ENCODE measurements around the gene TMEM41A.

Gene TMEM41A

DNA sequence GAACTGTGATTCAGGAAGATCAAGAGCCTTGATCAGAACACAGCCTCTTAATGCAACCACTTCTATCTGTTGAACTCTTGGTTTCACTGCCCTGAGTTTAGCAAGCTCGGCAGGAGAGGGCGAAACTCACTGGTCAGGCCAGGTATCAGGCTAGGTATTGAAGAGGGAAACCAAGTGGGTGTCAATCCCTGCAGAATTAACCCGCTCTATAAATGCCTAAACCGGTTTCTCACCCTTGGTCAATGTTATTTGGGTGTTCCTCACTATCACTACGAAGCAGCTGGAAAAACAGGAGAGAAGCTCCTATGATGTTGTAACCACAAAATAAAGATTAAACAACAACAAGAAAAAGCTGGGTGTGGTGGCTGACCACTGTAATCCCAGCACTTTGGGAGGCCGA is 29.7 kb upstream of the TMEM41A start:
- TF ChIP-seq YY1 (IDR thresholded peaks at IDR 0.05; ENCODE audit: insufficient read depth, insufficient read length) (no peak), ZNF274 (IDR thresholded peaks at IDR 0.05; ENCODE audit: low read depth, low read length) (no peak), SUZ12 (IDR thresholded peaks at IDR 0.05; ENCODE audit: extremely low read depth, insufficient read depth, insufficient read length) (no peak)
- DNase-seq (ENCODE audit: low read depth, low spot score): no peak

DNA sequence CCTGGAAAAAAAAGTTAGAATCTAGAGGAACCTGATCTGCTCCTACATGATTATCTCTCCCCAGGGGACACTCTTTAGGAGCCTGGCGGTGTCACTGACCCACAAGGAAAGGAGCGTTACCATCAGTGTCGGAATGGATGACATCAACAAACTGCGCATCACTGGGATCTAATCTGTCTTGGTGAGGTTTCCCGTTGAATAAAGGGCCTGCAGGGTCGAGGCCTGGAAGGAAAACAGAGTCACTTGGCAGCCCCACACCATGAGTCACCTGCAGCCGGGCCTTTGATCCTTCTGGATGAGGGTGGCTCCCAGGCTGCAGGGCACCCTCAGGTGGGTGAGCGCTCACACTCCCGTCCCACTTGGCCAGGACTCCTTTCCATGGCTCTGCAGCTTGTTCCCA is 28.5 kb upstream of the TMEM41A start:
- Histone ChIP-seq H3K27me3 (ENCODE audit: insufficient read depth, insufficient read length) (no peaks in the 10 kb centered on the region), H3K4me1 (ENCODE audit: insufficient read depth, insufficient read length) (peaks cover 5% of the 10 kb centered on the region), H3K4me3 (ENCODE audit: insufficient read length, low read depth) (no peak overlapping the region), H3K36me3 (ENCODE audit: insufficient read depth, insufficient read length, low read length) (no peaks in the 10 kb centered on the region), H3K9me3 (ENCODE audit: insufficient read depth, low read length) (no peaks in the 10 kb centered on the region), H3K9ac (ENCODE audit: insufficient read length, low read depth) (no peak overlapping the region)
- DNase-seq (ENCODE audit: low read depth, low spot score): no peak
- TF ChIP-seq YY1 (IDR thresholded peaks at IDR 0.05; ENCODE audit: insufficient read depth, insufficient read length) (no peak), ZNF274 (IDR thresholded peaks at IDR 0.05; ENCODE audit: low read depth, low read length) (no peak), SUZ12 (IDR thresholded peaks at IDR 0.05; ENCODE audit: extremely low read depth, insufficient read depth, insufficient read length) (no peak)

More for the DNA sequence above, 29.7 kb upstream of the TMEM41A start:
- Histone ChIP-seq H3K36me3 (ENCODE audit: insufficient read depth, insufficient read length, low read length) (no peaks in the 10 kb centered on the region), H3K4me1 (ENCODE audit: insufficient read depth, insufficient read length) (peaks cover 7% of the 10 kb centered on the region), H3K9ac (ENCODE audit: insufficient read length, low read depth) (no peak overlapping the region), H3K27me3 (ENCODE audit: insufficient read depth, insufficient read length) (no peaks in the 10 kb centered on the region), H3K4me3 (ENCODE audit: insufficient read length, low read depth) (no peak overlapping the region), H3K9me3 (ENCODE audit: insufficient read depth, low read length) (no peaks in the 10 kb centered on the region)

DNA sequence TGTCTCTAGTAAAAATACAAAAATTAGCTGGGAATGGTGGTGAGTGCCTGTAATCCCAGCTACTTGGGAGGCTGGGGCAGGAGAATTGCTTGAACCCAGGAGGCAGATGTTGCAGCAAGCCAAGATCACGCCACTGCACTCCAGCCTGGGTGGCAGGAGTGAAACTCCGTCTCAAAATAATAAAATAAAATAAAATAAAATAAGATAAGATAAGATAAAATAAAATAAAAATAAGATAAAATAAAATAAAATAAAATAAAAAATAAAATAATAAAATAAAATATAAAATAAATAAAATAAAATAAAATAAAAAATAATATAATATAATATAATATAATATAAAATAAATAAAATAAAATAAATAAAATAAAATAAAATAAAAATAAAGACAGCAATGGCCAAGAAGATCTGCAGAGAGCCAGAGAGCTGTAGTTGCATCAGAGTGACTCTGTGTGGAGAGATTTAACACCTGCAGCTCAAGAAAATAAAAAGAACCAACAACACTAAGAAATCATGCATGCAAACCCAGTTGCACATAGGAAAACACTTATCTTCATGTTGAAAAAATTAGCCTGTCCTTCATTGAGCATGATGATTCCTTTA is 27.6 kb upstream of the TMEM41A start:
- H3K4me3 ChIP-seq (ENCODE audit: insufficient read length, low read depth): no peak overlapping the region
- H3K4me1 ChIP-seq (ENCODE audit: insufficient read depth, insufficient read length): peaks cover 5% of the 10 kb centered on the region
- no peak overlapping the region for H3K9ac ChIP-seq (ENCODE audit: insufficient read length, low read depth)
- no peaks in the 10 kb centered on the region for H3K9me3 ChIP-seq (ENCODE audit: insufficient read depth, low read length)
- TF ChIP-seq SUZ12 (IDR thresholded peaks at IDR 0.05; ENCODE audit: extremely low read depth, insufficient read depth, insufficient read length): no peak
- no peak for TF ChIP-seq ZNF274 (IDR thresholded peaks at IDR 0.05; ENCODE audit: low read depth, low read length)
- no peak for TF ChIP-seq YY1 (IDR thresholded peaks at IDR 0.05; ENCODE audit: insufficient read depth, insufficient read length)
- H3K27me3 ChIP-seq (ENCODE audit: insufficient read depth, insufficient read length): no peaks in the 10 kb centered on the region
- no peak for DNase-seq (ENCODE audit: low read depth, low spot score)
- H3K36me3 ChIP-seq (ENCODE audit: insufficient read depth, insufficient read length, low read length): no peaks in the 10 kb centered on the region

DNA sequence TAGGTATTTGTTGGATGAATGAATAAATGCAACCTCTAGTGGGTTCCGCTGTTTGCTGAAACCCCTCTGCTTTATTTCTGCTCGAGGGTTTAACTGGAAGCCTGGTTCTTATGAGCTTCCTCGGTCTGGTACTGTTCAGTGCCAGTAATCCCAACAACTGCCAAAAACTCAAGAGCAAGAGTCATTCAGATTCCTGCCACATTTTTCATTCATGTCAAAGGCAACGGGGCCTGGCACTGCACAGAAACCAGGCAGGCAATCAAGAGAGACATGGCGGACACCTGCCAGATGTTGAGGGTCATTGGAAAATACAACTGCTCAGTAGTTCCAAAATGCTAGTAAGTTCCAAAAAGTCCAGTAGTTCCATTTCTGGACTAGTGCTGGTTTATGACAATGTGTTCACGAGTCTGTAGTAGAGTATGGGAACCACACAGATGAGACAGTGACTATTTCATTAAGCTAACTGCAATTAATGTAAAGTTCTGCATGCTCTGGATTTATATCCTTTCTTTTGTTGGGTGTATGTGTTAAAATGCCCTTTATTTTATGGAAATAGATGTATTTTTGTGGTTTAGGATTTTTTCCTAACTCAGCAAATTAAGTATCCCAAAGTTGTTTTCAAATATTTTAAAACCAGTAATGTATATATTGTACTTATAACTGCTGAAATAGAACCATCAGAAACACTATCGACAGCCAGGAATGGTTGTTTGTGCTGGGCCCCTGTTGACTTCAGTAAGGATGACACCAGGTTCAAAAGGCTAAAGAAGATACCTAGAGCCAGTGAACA is 22.7 kb upstream of the TMEM41A start:
- no peaks in the 10 kb centered on the region for H3K27me3 ChIP-seq (ENCODE audit: insufficient read depth, insufficient read length)
- H3K4me1 ChIP-seq (ENCODE audit: insufficient read depth, insufficient read length): no peaks in the 10 kb centered on the region
- no peak for TF ChIP-seq SUZ12 (IDR thresholded peaks at IDR 0.05; ENCODE audit: extremely low read depth, insufficient read depth, insufficient read length)
- TF ChIP-seq YY1 (IDR thresholded peaks at IDR 0.05; ENCODE audit: insufficient read depth, insufficient read length): no peak
- TF ChIP-seq ZNF274 (IDR thresholded peaks at IDR 0.05; ENCODE audit: low read depth, low read length): no peak
- no peak overlapping the region for H3K9ac ChIP-seq (ENCODE audit: insufficient read length, low read depth)
- no peaks in the 10 kb centered on the region for H3K36me3 ChIP-seq (ENCODE audit: insufficient read depth, insufficient read length, low read length)
- DNase-seq (ENCODE audit: low read depth, low spot score): no peak
- no peaks in the 10 kb centered on the region for H3K9me3 ChIP-seq (ENCODE audit: insufficient read depth, low read length)
- no peak overlapping the region for H3K4me3 ChIP-seq (ENCODE audit: insufficient read length, low read depth)

DNA sequence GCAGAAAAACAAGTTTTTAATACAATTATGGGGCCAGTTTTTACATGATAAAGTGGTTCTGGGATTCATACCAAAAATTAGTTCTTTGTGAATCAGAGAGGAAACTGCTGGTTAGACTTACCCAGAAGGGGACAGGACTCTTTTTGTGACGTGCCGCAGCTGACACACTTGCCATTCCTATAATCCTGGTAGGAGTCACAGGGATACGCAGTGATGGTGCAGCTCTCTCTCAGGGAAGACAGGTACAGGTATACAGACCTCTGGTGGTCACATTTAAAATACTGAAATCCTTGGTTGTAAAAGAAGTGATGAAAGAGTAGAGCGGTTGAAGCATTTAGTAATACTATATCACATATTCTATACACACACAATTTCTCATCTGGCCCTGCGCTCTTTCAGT is 20.2 kb upstream of the TMEM41A start:
- no peak for DNase-seq (ENCODE audit: low read depth, low spot score)
- Histone ChIP-seq H3K9me3 (ENCODE audit: insufficient read depth, low read length) (no peaks in the 10 kb centered on the region), H3K4me3 (ENCODE audit: insufficient read length, low read depth) (no peak overlapping the region), H3K9ac (ENCODE audit: insufficient read length, low read depth) (no peak overlapping the region), H3K4me1 (ENCODE audit: insufficient read depth, insufficient read length) (no peaks in the 10 kb centered on the region), H3K27me3 (ENCODE audit: insufficient read depth, insufficient read length) (no peaks in the 10 kb centered on the region), H3K36me3 (ENCODE audit: insufficient read depth, insufficient read length, low read length) (no peaks in the 10 kb centered on the region)
- no peak for TF ChIP-seq ZNF274 (IDR thresholded peaks at IDR 0.05; ENCODE audit: low read depth, low read length)
- no peak for TF ChIP-seq SUZ12 (IDR thresholded peaks at IDR 0.05; ENCODE audit: extremely low read depth, insufficient read depth, insufficient read length)
- TF ChIP-seq YY1 (IDR thresholded peaks at IDR 0.05; ENCODE audit: insufficient read depth, insufficient read length): no peak

DNA sequence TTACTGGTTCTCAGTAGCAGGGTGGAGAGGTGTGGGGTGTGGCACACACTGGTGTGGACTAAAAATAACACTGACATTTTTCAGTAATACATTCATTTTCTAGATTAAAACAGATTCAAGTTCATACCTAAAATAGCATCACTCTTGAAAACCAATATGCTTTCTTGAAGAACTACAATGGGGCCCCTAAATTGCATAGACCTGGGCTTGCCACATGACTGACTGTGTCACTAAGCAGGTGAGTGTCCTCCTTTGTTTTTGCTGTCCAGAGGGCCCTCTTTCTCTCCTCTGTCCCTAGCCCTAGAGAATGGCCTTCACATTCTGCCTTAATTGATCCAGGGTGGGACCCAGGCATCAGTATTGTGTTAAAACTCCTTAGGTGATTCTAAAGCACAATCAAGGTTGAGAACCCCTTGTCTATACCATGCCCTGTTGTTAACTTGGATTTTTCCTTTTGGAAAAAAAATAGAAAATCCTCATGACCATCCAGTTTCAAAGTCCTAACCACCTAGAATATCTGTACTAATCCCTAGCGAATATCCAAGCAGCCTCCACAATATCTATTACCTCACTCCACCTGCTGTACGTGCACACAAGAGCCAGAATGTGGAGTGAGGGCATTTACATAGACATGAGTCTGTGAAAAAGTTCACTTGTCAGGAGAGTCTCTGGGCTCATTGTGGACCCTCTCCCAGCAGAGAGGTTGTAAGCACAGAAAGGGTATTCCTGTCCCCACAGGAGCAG is 18.7 kb upstream of the TMEM41A start:
- H3K9ac ChIP-seq (ENCODE audit: insufficient read length, low read depth): no peak overlapping the region
- no peaks in the 10 kb centered on the region for H3K9me3 ChIP-seq (ENCODE audit: insufficient read depth, low read length)
- H3K36me3 ChIP-seq (ENCODE audit: insufficient read depth, insufficient read length, low read length): no peaks in the 10 kb centered on the region
- TF ChIP-seq YY1 (IDR thresholded peaks at IDR 0.05; ENCODE audit: insufficient read depth, insufficient read length) (no peak), ZNF274 (IDR thresholded peaks at IDR 0.05; ENCODE audit: low read depth, low read length) (no peak), SUZ12 (IDR thresholded peaks at IDR 0.05; ENCODE audit: extremely low read depth, insufficient read depth, insufficient read length) (no peak)
- DNase-seq (ENCODE audit: low read depth, low spot score): no peak
- H3K4me1 ChIP-seq (ENCODE audit: insufficient read depth, insufficient read length): no peaks in the 10 kb centered on the region
- no peak overlapping the region for H3K4me3 ChIP-seq (ENCODE audit: insufficient read length, low read depth)
- no peaks in the 10 kb centered on the region for H3K27me3 ChIP-seq (ENCODE audit: insufficient read depth, insufficient read length)

DNA sequence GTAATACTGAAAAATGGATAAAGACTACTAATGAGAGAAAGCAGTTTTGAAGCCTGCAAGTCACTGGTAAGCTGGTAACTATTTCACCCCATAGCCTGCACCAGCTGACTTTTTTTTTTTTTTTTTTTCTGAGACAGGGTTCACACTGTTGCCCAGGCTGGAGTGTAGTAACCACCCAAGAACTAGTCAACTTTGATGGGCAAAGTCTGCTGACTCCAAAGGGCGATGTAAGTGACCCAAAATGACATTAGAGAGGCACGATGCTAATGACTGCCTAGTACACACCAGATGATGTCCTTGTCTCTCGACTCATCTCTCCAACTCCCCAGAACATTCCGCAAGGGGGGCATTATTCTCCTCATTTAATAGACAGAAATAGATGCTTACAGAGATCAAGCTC is 12.9 kb upstream of the TMEM41A start:
- H3K9me3 ChIP-seq (ENCODE audit: insufficient read depth, low read length): no peaks in the 10 kb centered on the region
- no peaks in the 10 kb centered on the region for H3K27me3 ChIP-seq (ENCODE audit: insufficient read depth, insufficient read length)
- no peaks in the 10 kb centered on the region for H3K4me1 ChIP-seq (ENCODE audit: insufficient read depth, insufficient read length)
- H3K9ac ChIP-seq (ENCODE audit: insufficient read length, low read depth): no peak overlapping the region
- H3K36me3 ChIP-seq (ENCODE audit: insufficient read depth, insufficient read length, low read length): no peaks in the 10 kb centered on the region
- DNase-seq (ENCODE audit: low read depth, low spot score): no peak
- TF ChIP-seq SUZ12 (IDR thresholded peaks at IDR 0.05; ENCODE audit: extremely low read depth, insufficient read depth, insufficient read length) (no peak), ZNF274 (IDR thresholded peaks at IDR 0.05; ENCODE audit: low read depth, low read length) (no peak), YY1 (IDR thresholded peaks at IDR 0.05; ENCODE audit: insufficient read depth, insufficient read length) (no peak)
- no peak overlapping the region for H3K4me3 ChIP-seq (ENCODE audit: insufficient read length, low read depth)
